K562 (cell line): ENCODE data around the gene CARS2. TPM values are rescaled to one million over a fixed set of nuclear protein-coding genes. Genes with fewer than 3 reads are reported as not detected.

Experiments used
- BACH1 ChIP-seq: fragments of 200-800 bp; sonication (Bioruptor generic); IDR thresholded peaks from 2 replicates; pipeline ENCODE4 v1.6.1; 2016; ENCODE audit warnings: missing genetic modification characterization, missing compliant biosample characterization
- BRCA1 ChIP-seq, 2 experiments: fragments of 450-650 bp in 1 of 2; sonication (generic) in 1 of 2; formaldehyde crosslinking in 1 of 2; IDR thresholded peaks; 2 replicates each; pipeline versions ENCODE4 v1.5.0 to v1.6.1; 2017 to 2020; ENCODE audit warnings: mild to moderate bottlenecking in 1 of 2, missing genetic modification reagents in 1 of 2
- HOXB6 ChIP-seq: fragments of 250-450 bp; sonication (Bioruptor Pico); IDR thresholded peaks from 2 replicates; pipeline ENCODE4 v1.5.1; 2022; ENCODE audit warnings: mild to moderate bottlenecking, borderline replicate concordance
- NEUROD1 ChIP-seq: fragments of 150-350 bp; IDR thresholded peaks from 2 replicates; pipeline ENCODE4 v1.6.1; 2014; ENCODE audit warnings: borderline replicate concordance, low read length, low read depth; ENCODE audit not compliant: partially characterized antibody
- PHF20 ChIP-seq: fragments of 450-650 bp; IDR thresholded peaks from 2 replicates; pipeline ENCODE4 v1.6.1; 2018; ENCODE audit not compliant: partially characterized antibody
- POLR2G ChIP-seq: fragments of 200-400 bp; formaldehyde crosslinking; IDR thresholded peaks from 2 replicates; pipeline ENCODE4 v1.6.1; 2017; ENCODE audit warnings: low read depth, mild to moderate bottlenecking, antibody characterized with exemption, low read length, moderate library complexity
- PTRF ChIP-seq: fragments of 450-650 bp; IDR thresholded peaks from 2 replicates; pipeline ENCODE4 v1.6.1; 2016; ENCODE audit warnings: mild to moderate bottlenecking, missing genetic modification characterization, missing compliant biosample characterization
- PURB ChIP-seq: sonication (generic); formaldehyde crosslinking; IDR thresholded peaks from 2 replicates; pipeline ENCODE4 v1.9.0; 2021; ENCODE audit warnings: low read depth, mild to moderate bottlenecking, missing genetic modification reagents
- SMAD1 ChIP-seq: fragments of 150-350 bp; IDR thresholded peaks from 2 replicates; pipeline ENCODE4 v1.6.1; 2014; ENCODE audit warnings: low read length, low read depth; ENCODE audit not compliant: partially characterized antibody
- SOX6 ChIP-seq: fragments of 450-650 bp; IDR thresholded peaks from 2 replicates; pipeline ENCODE4 v1.6.1; 2014; ENCODE audit warnings: mild to moderate bottlenecking
- TEAD2 ChIP-seq: fragments of 450-650 bp; IDR thresholded peaks from 2 replicates; pipeline ENCODE4 v1.6.1; 2016; ENCODE audit warnings: missing genetic modification characterization, control low read depth, missing compliant biosample characterization
- ZFP30 ChIP-seq: fragments of 250-450 bp; sonication (Bioruptor Pico); IDR thresholded peaks from 2 replicates; pipeline ENCODE4 v1.8.0; 2022; ENCODE audit warnings: moderate library complexity, mild to moderate bottlenecking, inconsistent platforms, borderline replicate concordance
- ZKSCAN1 ChIP-seq: fragments of 150-350 bp; IDR thresholded peaks from 2 replicates; pipeline ENCODE4 v1.6.1; 2016; ENCODE audit warnings: low read depth, low read length
- ZNF175 ChIP-seq: fragments of 200-800 bp; sonication (Bioruptor generic); IDR thresholded peaks from 2 replicates; pipeline ENCODE4 v1.6.1; 2016; ENCODE audit warnings: low read depth, mild to moderate bottlenecking, missing genetic modification characterization, missing compliant biosample characterization
- ZNF699 ChIP-seq: fragments of 250-450 bp; sonication (Bioruptor Pico); IDR thresholded peaks from 2 replicates; pipeline ENCODE4 v1.8.0; 2021; ENCODE audit warnings: mild to moderate bottlenecking, moderate library complexity; ENCODE audit not compliant: insufficient replicate concordance
- polyA plus RNA-seq, 8 experiments: library from polyadenylated mRNA; depleted of rRNA in 4 of 8; stranded (reverse) in 5 of 8; unstranded in 3 of 8; fragments of >200 nt; fragmentation: Nextera tagmentation in 2 of 8; fragmentation: Illumina TruSeq in 1 of 8; extraction: Ambion mirVana in 2 of 8; extraction: Trizol in 1 of 8; gene quantifications; 2 replicates each; pipeline versions ENCODE4 v1.2.1 to v1.2.3, GENCODE V29; 2011 to 2014; ENCODE audit warnings: inconsistent platforms in 1 of 8, missing spikeins in 1 of 8
- total RNA-seq, 7 experiments: library from RNA; depleted of rRNA in 6 of 7; stranded (reverse); fragments of >200 nt in 6 of 7; fragmentation: Illumina TruSeq in 2 of 7; extraction: Trizol in 2 of 7; gene quantifications; 2 replicates each; pipeline versions ENCODE4 v1.2.1 to v1.2.3, GENCODE V29; 2011 to 2021; ENCODE audit warnings: low replicate concordance in 1 of 7
- TF ChIP-seq, protein P1 (sequence below): fragments of 450-650 bp; IDR thresholded peaks from one replicate; pipeline ENCODE4 v1.6.1; 2018; ENCODE audit warnings: mild to moderate bottlenecking, moderate library complexity; ENCODE audit not compliant: partially characterized antibody
- TF ChIP-seq, protein P2 (sequence below), 2 experiments: fragments of 450-650 bp in 1 of 2; sonication (generic) in 1 of 2; formaldehyde crosslinking; conservative IDR thresholded peaks; 2 replicates each; pipeline versions ENCODE4 v1.4.0 to v1.8.1; 2020 to 2022; ENCODE audit warnings: mild to moderate bottlenecking in 1 of 2, missing genetic modification reagents in 1 of 2
- TF ChIP-seq, protein P3 (sequence below), 3 experiments: IDR thresholded peaks in 2 of 3; conservative IDR thresholded peaks in 1 of 3; 2 replicates each; pipeline ENCODE4 v1.5.1; 2011 to 2012; ENCODE audit warnings: low read length in 3 of 3, mild to moderate bottlenecking in 3 of 3, control low read depth in 2 of 3, improper control_type of control experiment in 1 of 3, inconsistent platforms in 1 of 3, low read depth in 1 of 3, mixed read lengths in 1 of 3, moderate library complexity in 1 of 3; ENCODE audit not compliant: insufficient read depth in 2 of 3
- TF ChIP-seq, protein P4 (sequence below): fragments of 200-800 bp; sonication (Bioruptor generic); IDR thresholded peaks from 2 replicates; pipeline ENCODE4 v1.6.1; 2017; ENCODE audit warnings: missing genetic modification characterization, missing compliant biosample characterization
- TF ChIP-seq, protein P5 (sequence below): sonication (generic); formaldehyde crosslinking; IDR thresholded peaks from 2 replicates; pipeline ENCODE4 v1.8.1; 2023; ENCODE audit warnings: mild to moderate bottlenecking, missing genetic modification reagents

CARS2 gene
- total and polyA plus RNA-seq, 9 of the 15 experiments (the other 6 are each of a cell fraction or from before 2014, with no cell fraction given): 1.7 to 37.4 (median 30.5) TPM

DNA sequence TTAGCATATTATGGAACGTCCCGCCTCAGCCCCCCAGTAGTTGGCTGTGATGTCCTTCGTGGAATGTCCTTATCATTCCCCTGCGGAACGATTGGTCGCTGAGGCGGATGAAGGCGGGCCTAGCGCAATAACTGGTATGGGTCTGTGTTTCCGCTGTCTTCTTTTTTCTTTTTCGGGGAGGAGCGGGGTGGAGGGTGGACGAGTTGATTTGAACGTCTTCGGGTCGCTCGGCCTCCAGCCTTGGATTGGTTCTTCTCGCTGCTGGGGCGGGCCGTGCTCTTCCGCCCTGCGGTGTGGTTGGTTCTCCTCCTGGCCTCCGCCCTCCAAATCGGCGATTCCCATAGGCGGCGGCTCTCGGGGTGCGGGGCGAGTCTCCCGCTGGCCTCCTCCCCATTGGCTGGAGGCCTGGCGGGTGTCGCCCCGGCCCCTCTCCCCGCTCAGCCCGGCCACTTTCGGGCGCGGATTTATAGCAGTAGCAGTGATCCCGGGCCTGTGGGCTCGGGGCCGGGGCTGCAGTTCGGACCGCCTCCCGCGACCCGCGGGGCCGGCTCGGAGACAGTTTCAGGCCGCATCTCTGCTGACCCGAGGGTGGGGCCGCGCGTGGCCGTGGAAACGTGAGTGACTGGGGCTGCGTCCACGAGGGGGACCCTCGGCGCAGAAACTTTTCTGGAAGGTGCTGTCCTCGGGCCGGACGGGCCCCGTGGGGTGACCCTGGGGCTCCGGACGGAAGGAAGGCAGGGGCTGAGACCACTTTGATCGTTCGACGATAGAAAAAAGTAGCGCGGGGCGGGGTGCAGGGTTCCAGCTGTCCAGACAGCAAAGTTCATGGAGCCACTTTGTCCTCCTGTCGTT is 9.7 kb upstream of the CARS2 start (continued):
- TF ChIP-seq BRCA1 (IDR thresholded peaks at IDR 0.05): no peak
- TF ChIP-seq BRCA1 (CRISPR knock-in tag; IDR thresholded peaks at IDR 0.05): no peak
- TF ChIP-seq HOXB6: no peak
- no peak for TF ChIP-seq PHF20
- TF ChIP-seq, protein P1, sequence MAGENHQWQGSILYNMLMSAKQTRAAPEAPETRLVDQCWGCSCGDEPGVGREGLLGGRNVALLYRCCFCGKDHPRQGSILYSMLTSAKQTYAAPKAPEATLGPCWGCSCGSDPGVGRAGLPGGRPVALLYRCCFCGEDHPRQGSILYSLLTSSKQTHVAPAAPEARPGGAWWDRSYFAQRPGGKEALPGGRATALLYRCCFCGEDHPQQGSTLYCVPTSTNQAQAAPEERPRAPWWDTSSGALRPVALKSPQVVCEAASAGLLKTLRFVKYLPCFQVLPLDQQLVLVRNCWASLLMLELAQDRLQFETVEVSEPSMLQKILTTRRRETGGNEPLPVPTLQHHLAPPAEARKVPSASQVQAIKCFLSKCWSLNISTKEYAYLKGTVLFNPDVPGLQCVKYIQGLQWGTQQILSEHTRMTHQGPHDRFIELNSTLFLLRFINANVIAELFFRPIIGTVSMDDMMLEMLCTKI: no peak
- no peak for TF ChIP-seq PTRF (tag)
- no peak for TF ChIP-seq ZKSCAN1
- peak; percentile 81 for TF ChIP-seq POLR2G
- no peak for TF ChIP-seq PURB (CRISPR knock-in tag)
- no peak for TF ChIP-seq ZFP30 (CRISPR knock-in tag)
- no peak for TF ChIP-seq BACH1 (tag)
- no peak for TF ChIP-seq SOX6
- TF ChIP-seq, protein P2, sequence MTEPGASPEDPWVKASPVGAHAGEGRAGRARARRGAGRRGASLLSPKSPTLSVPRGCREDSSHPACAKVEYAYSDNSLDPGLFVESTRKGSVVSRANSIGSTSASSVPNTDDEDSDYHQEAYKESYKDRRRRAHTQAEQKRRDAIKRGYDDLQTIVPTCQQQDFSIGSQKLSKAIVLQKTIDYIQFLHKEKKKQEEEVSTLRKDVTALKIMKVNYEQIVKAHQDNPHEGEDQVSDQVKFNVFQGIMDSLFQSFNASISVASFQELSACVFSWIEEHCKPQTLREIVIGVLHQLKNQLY (CRISPR knock-in tag; conservative IDR thresholded peaks at IDR 0.05): no peak
- TF ChIP-seq ZNF699 (CRISPR knock-in tag): no peak
- TF ChIP-seq, protein P3, sequence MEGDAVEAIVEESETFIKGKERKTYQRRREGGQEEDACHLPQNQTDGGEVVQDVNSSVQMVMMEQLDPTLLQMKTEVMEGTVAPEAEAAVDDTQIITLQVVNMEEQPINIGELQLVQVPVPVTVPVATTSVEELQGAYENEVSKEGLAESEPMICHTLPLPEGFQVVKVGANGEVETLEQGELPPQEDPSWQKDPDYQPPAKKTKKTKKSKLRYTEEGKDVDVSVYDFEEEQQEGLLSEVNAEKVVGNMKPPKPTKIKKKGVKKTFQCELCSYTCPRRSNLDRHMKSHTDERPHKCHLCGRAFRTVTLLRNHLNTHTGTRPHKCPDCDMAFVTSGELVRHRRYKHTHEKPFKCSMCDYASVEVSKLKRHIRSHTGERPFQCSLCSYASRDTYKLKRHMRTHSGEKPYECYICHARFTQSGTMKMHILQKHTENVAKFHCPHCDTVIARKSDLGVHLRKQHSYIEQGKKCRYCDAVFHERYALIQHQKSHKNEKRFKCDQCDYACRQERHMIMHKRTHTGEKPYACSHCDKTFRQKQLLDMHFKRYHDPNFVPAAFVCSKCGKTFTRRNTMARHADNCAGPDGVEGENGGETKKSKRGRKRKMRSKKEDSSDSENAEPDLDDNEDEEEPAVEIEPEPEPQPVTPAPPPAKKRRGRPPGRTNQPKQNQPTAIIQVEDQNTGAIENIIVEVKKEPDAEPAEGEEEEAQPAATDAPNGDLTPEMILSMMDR (IDR thresholded peaks at IDR 0.05 in 2 of 3, conservative IDR thresholded peaks at IDR 0.05 in 1 of 3; ENCODE audit: insufficient read depth in 2 of 3, low read depth in 1 of 3, low read length in 3 of 3): 0 out of 6 replicates have a peak, but pooled peaks of 1 of the 3 experiments have one; percentile 24
- peak; percentile 73 for TF ChIP-seq NEUROD1
- TF ChIP-seq ZNF175 (CRISPR knock-in tag): no peak
- peak; percentile 52; the same call in 1 of the 2 replicates for TF ChIP-seq TEAD2
- TF ChIP-seq SMAD1: no peak
- TF ChIP-seq, protein P4, sequence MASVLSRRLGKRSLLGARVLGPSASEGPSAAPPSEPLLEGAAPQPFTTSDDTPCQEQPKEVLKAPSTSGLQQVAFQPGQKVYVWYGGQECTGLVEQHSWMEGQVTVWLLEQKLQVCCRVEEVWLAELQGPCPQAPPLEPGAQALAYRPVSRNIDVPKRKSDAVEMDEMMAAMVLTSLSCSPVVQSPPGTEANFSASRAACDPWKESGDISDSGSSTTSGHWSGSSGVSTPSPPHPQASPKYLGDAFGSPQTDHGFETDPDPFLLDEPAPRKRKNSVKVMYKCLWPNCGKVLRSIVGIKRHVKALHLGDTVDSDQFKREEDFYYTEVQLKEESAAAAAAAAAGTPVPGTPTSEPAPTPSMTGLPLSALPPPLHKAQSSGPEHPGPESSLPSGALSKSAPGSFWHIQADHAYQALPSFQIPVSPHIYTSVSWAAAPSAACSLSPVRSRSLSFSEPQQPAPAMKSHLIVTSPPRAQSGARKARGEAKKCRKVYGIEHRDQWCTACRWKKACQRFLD (CRISPR knock-in tag): no peak
- TF ChIP-seq, protein P5, sequence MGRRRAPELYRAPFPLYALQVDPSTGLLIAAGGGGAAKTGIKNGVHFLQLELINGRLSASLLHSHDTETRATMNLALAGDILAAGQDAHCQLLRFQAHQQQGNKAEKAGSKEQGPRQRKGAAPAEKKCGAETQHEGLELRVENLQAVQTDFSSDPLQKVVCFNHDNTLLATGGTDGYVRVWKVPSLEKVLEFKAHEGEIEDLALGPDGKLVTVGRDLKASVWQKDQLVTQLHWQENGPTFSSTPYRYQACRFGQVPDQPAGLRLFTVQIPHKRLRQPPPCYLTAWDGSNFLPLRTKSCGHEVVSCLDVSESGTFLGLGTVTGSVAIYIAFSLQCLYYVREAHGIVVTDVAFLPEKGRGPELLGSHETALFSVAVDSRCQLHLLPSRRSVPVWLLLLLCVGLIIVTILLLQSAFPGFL (CRISPR knock-in tag): no peak
